ENCODE results near the gene ATXN1.
"Not testable (repeated sequence)": the region's sequence is repeated elsewhere in the genome, so short reads cannot be mapped to it uniquely, and the experiment has no call there.

ATXN1 gene

GRCh38 chr6:16760516-16761470 is at the start of gene ATXN1:
Gene ATXN1 (minus strand): TSS chr6:16761460.
- DNase-seq: peak in 1 of 2 experiments; percentile 23

- no peak for DNase-seq
These were observed 49.2 kb upstream of the ATXN1 start for GRCh38 chr6:16810411-16810810.

DNA sequence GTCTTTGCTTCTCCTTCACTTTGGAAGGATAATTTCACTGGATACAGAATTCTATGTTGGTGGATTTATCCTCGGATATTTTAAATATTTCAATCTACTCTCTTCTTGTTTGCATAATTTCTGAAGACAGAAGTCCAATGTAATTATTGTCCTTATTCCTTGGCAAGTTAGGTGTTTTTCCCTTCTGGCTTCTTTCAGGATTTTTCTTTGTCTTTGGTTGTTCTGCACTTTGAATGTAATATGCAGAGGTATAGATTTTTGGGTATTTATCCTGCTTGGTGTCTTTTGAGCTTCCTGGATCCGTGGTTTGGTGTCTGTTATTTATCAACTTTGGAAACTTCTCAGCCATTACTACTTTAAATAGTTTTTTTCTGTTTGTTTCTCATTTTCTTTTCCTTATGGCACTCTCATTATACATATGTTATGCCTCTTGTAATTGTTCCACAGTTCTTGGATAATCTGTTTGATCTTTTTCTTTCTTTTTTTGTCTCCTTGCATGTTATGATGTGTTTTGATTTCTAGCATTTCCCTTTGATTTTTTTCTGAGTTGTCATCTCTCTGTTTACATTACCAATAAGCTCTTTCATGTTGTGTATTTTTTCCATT is 48.6 kb upstream of the ATXN1 start:
- DNase-seq: no peak

- DNase-seq: no peak
These were observed 46.7 kb upstream of the ATXN1 start for GRCh38 chr6:16807956-16808355.

- DNase-seq: no peak
These were observed 45.1 kb upstream of the ATXN1 start for GRCh38 chr6:16806363-16806762.

DNA sequence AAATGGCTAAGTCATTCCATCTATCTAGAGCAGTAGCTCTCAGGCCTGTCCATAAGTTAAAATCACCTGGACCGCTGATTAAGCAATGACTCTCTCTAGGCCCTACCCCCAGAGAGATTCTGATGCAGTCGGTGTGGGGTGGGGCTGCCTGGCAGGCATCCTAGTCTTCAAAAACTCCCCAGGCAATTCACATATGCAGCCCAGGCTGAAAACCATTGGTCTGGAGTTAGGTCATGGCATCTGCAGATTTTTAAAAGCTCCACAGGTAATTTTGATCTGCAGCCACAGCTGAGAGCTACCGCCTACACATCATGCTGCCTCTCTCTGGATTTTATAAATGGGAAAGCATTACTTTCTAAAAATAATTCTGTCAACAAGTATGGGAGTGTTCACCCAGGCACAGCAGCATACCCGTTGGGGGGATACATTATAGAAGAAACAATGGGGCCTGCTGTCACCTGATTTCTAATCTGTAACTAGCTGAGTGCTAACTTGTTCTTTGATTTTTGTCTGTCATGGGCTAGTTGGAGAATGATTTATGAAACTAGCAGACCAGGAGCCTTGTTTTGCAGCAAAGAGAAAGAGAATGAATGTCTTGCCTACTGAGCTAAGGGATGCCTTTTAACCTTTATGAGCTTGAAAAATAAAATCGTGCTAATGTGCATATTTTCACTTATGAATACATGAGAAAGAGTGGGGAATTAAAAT is 44.1 kb upstream of the ATXN1 start:
- no peak for DNase-seq

- DNase-seq: no peak
These were observed 43.4 kb upstream of the ATXN1 start for GRCh38 chr6:16804546-16805242.

DNA sequence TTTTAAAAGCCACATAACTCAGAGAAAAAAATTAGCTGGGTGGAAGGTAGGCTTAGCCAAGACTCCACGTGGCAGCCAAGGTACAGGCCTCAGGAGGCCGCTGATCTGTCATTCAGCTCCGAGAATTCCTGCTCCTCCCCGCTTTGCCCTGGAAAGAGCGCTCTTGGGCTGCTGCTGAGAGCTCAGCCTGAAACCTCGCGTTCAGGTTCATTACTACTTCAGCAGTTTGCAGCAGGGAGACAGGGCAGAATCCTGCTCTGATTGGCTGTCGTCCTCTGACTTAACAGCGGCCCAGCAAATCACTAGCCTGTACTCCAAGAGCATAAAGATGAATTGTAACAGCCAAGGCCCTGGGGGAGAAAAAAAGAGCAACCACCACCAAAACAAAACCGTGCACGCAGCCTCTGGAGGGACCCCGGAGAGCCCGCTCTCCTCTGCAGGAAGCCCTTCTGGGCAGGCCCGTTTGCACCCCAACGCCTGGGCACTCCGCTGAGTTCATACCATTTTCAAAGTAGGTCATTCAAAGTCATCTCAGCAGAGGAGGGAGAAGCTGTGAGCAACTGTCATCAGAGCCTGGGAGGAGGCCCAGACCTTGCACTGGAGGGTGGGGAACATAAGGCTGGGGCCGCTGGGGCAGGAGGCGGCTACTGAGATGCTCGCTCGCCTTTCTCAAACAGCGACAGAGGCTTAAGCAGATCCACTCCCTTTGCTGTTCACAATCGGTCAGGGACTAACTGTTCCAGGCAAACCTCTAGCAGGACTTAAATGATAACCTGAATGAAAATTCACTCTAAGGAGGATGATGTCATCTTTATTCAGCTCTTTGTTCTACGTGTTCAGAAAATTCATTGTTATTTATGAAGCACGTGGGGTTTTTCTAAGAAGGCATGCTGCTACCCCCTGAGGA is 42.3 kb upstream of the ATXN1 start:
- no peak for DNase-seq

- no peak for DNase-seq
These were observed 40.8 kb upstream of the ATXN1 start for GRCh38 chr6:16802071-16802470.

DNA sequence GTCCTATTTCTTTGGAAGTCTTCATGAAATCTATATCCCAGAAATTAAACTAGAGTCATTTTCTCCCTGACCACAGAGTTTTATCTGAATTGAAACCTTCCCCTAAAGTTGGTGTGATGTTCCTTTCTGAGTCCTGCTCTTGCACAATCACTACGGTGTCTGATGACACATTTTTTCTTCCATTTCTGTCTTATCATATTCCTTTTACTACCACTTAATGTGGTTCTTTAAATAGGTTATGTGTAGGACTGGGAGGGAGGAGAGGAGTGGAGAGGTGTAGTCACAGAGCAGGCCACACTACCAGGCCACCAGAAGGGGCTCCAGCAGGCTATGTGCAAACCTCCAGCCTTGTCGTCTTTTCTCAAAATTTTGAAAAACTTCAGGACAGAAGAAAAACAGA is 39.7 kb upstream of the ATXN1 start:
- no peak for DNase-seq

DNA sequence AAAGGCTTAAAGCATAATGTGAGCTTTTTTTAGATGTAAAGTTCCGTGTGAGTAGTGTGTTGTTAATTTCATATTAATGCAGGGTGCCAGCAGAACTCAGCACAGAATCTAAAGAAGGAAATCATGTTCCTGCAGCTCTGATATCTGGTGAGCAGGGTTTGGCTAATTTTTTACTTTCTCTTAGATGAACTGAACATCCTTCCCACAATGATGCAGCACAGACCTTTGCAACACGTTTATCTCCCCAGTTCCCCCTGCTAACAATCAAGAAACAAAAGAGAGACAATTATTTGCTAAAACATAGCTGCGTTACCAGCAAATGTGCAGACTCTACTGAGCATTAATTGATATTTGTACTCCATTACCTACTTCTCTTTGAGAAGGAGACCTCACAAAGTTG is 39.1 kb upstream of the ATXN1 start:
- no peak for DNase-seq

- no peak for DNase-seq
These were observed 38.3 kb upstream of the ATXN1 start for GRCh38 chr6:16799279-16800193.

DNA sequence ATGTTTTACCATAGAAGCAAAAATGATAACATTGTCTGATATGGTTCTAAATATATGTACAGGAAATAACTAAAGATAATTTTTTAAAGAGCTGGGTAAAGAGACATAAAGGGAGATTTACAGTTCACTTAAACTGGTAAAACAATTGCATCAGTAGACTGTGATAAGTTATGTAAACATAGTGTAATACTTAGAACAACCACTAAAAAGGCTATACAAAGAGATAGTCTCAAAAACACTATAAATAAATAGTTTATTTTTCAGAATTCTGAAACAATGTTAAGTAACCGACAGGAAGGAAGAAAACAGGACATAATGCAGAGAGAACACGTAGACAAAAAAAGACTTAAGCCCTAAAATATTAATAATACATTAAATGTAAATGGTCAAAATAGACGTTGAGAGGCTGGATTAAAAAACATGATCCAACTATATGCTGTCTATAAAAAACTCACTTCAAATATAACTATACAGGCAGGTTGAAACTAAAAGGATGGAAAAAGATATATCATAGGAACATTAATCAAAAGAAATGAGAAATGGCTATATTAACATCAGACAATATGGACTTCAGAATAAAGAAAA is 32.7 kb upstream of the ATXN1 start:
- DNase-seq: no peak

GRCh38 chr6:16789329-16790038 is 28.2 kb upstream of the ATXN1 start:
- DNase-seq: no peak

GRCh38 chr6:16787128-16787682 is 25.9 kb upstream of the ATXN1 start:
- no peak for DNase-seq

GRCh38 chr6:16785496-16785895 is 24.2 kb upstream of the ATXN1 start:
- DNase-seq: no peak

GRCh38 chr6:16784957-16785356 is 23.7 kb upstream of the ATXN1 start:
- not testable (repeated sequence) for DNase-seq

DNA sequence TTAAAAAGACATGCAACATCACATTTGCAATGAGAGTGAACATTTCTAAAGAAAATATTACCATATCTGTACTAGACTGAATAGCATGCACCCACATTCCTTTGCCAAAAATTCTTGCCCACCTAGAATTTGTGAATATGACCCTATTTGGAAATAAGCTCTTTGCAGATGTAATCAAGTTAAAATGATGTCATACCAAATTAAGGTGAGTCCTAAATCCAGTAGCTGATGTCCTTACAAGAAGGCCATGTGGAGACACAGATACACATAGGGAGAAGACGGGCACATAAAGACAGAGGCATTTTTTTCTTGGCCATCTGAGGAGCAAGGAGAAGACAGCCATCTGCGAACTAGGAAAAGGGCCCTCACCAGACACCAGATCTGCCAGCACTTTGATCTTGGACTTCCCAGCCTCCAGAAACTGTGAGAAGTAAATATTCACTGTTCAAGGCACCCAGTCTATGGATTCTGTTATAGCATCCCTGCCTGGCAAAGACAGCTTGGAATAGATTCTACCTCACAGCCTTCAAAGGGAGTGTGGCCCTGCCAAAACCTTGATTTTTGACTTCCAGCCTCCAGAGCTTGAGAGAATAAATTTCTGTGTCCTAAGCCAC is 22.8 kb upstream of the ATXN1 start:
- no peak for DNase-seq

DNA sequence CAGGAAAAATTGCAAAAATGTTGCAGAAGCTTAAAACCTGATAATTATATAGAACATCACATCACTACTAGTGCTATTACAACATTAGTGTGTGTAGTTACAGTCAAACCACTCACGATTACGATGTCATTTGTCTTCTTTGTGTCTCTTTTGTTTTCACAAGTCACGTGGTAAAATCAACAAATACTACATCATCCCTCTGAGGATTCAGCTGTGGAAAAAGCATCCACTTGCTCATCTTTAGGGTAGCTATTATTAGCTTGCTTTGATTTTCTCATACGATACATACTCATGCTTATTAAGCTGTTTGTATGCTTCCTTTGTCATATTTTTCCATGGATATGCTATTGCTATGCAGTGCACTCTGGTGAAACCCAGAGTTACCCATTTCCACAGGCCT is 22.2 kb upstream of the ATXN1 start:
- DNase-seq: no peak
